ENCODE results near the gene NDUFS2.
"Not testable (repeated sequence)": the region's sequence is repeated elsewhere in the genome, so short reads cannot be mapped to it uniquely, and the experiment has no call there.

NDUFS2 gene

GRCh38 chr1:161244888-161245287 is 42.7 kb downstream of the NDUFS2 start:
- no peaks in the 10 kb centered on the region for H3K4me1 ChIP-seq
- H3K27me3 ChIP-seq: peaks cover 0 to 1% of the 10 kb centered on the region in 2 donors
- DNase-seq: no peak
- H3K4me3 ChIP-seq: no peak overlapping the region
- no peak for TF ChIP-seq CTCF (IDR thresholded peaks at IDR 0.05)
- H3K36me3 ChIP-seq: no peaks in the 10 kb centered on the region
- no peaks in the 10 kb centered on the region for H3K9me3 ChIP-seq
- H3K27ac ChIP-seq: no peak overlapping the region
- intact Hi-C loops (cut with DNase I; ENCODE audit: low total_unique reads): no loop called here

- DNase-seq, H3K4me3 ChIP-seq: not testable (repeated sequence)
Observed at GRCh38 chr1:161250100-161250499, 47.9 kb downstream of the NDUFS2 start.

GRCh38 chr1:161250829-161251228 is 48.7 kb downstream of the NDUFS2 start:
- H3K9me3 ChIP-seq: peaks cover 0 to 6% (median 0%) of the 10 kb centered on the region in 3 donors
- peaks cover 0 to 2% of the 10 kb centered on the region in 2 donors for H3K27me3 ChIP-seq
- no peak overlapping the region for H3K4me3 ChIP-seq
- intact Hi-C loops (cut with DNase I; ENCODE audit: low total_unique reads): no loop called here
- no peak for DNase-seq
- H3K36me3 ChIP-seq: no peaks in the 10 kb centered on the region
- no peaks in the 10 kb centered on the region for H3K4me1 ChIP-seq
- H3K27ac ChIP-seq: no peak overlapping the region
- TF ChIP-seq CTCF (IDR thresholded peaks at IDR 0.05): no peak

More at GRCh38 chr1:161250100-161250499, 47.9 kb downstream of the NDUFS2 start:
- H3K36me3 ChIP-seq; intact Hi-C loops (cut with DNase I; ENCODE audit: low total_unique reads); H3K9me3 ChIP-seq; H3K27me3 ChIP-seq; H3K4me1 ChIP-seq; H3K27ac ChIP-seq: not testable (repeated sequence)

- no peak overlapping the region for H3K27ac ChIP-seq
- intact Hi-C loops (cut with DNase I; ENCODE audit: low total_unique reads): no loop called here
- H3K4me3 ChIP-seq: no peak overlapping the region
- DNase-seq: no peak
- H3K36me3 ChIP-seq: no peaks in the 10 kb centered on the region
- H3K27me3 ChIP-seq: peaks cover 0 to 3% of the 10 kb centered on the region in 2 donors
- no peaks in the 10 kb centered on the region for H3K4me1 ChIP-seq
- H3K9me3 ChIP-seq: peaks cover 0 to 6% (median 2%) of the 10 kb centered on the region in 3 donors
- no peak for TF ChIP-seq CTCF (IDR thresholded peaks at IDR 0.05)
Observed at GRCh38 chr1:161251579-161251978, 49.4 kb downstream of the NDUFS2 start.

GRCh38 chr1:161255302-161255701 is 53.1 kb downstream of the NDUFS2 start:
- DNase-seq; H3K36me3 ChIP-seq; H3K4me3 ChIP-seq; intact Hi-C loops (cut with DNase I; ENCODE audit: low total_unique reads); H3K27ac ChIP-seq: not testable (repeated sequence)
- peaks cover 0 to 10% (median 6%) of the 10 kb centered on the region in 4 donors for H3K4me1 ChIP-seq
- peaks cover 0 to 14% (median 12%) of the 10 kb centered on the region in 3 donors for H3K9me3 ChIP-seq
- H3K27me3 ChIP-seq: peaks cover 0 to 39% of the 10 kb centered on the region in 2 donors

- Histone ChIP-seq H3K27me3 (peaks cover 0 to 47% of the 10 kb centered on the region in 2 donors), H3K9me3 (peaks cover 0 to 12% (median 10%) of the 10 kb centered on the region in 3 donors), H3K4me1 (peaks cover 0 to 10% (median 6%) of the 10 kb centered on the region in 4 donors)
- H3K27ac ChIP-seq; H3K4me3 ChIP-seq; H3K36me3 ChIP-seq; intact Hi-C loops (cut with DNase I; ENCODE audit: low total_unique reads); DNase-seq: not testable (repeated sequence)
Observed at GRCh38 chr1:161255955-161256520, 53.9 kb downstream of the NDUFS2 start.

- intact Hi-C loops (cut with DNase I; ENCODE audit: low total_unique reads); H3K27ac ChIP-seq: not testable (repeated sequence)
Observed at GRCh38 chr1:161257109-161257508, 54.9 kb downstream of the NDUFS2 start.

More at GRCh38 chr1:161257109-161257508, 54.9 kb downstream of the NDUFS2 start:
- not testable (repeated sequence) for DNase-seq, H3K4me3 ChIP-seq, H3K36me3 ChIP-seq
- Histone ChIP-seq H3K27me3 (peaks cover 0 to 54% of the 10 kb centered on the region in 2 donors), H3K9me3 (peaks cover 0 to 12% (median 10%) of the 10 kb centered on the region in 3 donors), H3K4me1 (peaks cover 0 to 10% (median 6%) of the 10 kb centered on the region in 4 donors)
